DOHH2 (cell line): ENCODE data around the gene GPHN.

Source experiments
- H3F3A ChIP-seq: fragments of 200-600 bp; sonication (generic), shearing (Covaris generic); 2 replicates; pipeline ENCODE4 v1.6.0; 2016; ENCODE audit warnings: antibody characterized with exemption, mild to moderate bottlenecking; ENCODE audit not compliant: control insufficient read depth, insufficient read depth
- H3K27ac ChIP-seq: fragments of 200-600 bp; sonication (generic); 2 replicates; pipeline ENCODE4 v1.5.1; 2014; ENCODE audit warnings: low read depth, mild to moderate bottlenecking, low read length, moderate library complexity
- H3K27me3 ChIP-seq: fragments of 200-600 bp; sonication (generic); 2 replicates; pipeline ENCODE4 v1.6.1; 2014; ENCODE audit warnings: mild to moderate bottlenecking, low read length, mixed read lengths; ENCODE audit not compliant: control insufficient read depth
- H3K36me3 ChIP-seq: fragments of 200-600 bp; sonication (generic); 2 replicates; pipeline ENCODE4 v1.6.1; 2014; ENCODE audit warnings: mild to moderate bottlenecking, low read length, moderate library complexity, mixed read lengths; ENCODE audit not compliant: control insufficient read depth
- H3K4me1 ChIP-seq: fragments of 200-600 bp; sonication (generic); 2 replicates; pipeline ENCODE4 v1.6.1; 2014; ENCODE audit warnings: mild to moderate bottlenecking, low read length, mixed read lengths; ENCODE audit not compliant: control insufficient read depth
- H3K4me2 ChIP-seq: fragments of 200-600 bp; sonication (generic); 2 replicates; pipeline ENCODE4 v1.6.0; 2014; ENCODE audit warnings: mild to moderate bottlenecking, low read length, moderate library complexity
- H3K4me3 ChIP-seq: fragments of 200-600 bp; sonication (generic); 2 replicates; pipeline ENCODE4 v1.5.1; 2014; ENCODE audit warnings: mild to moderate bottlenecking, low read length, mixed read lengths
- H3K79me2 ChIP-seq: fragments of 200-600 bp; sonication (generic); 2 replicates; pipeline ENCODE4 v1.6.1; 2014; ENCODE audit warnings: mild to moderate bottlenecking, low read length, mixed read lengths; ENCODE audit not compliant: control insufficient read depth
- H3K9me2 ChIP-seq: fragments of 200-600 bp; sonication (generic); replicated peaks from 2 replicates; pipeline ENCODE4 v1.6.1; 2014; ENCODE audit warnings: mild to moderate bottlenecking, low read length, mixed read lengths; ENCODE audit not compliant: control insufficient read depth
- H3K9me3 ChIP-seq: fragments of 200-600 bp; sonication (generic); 2 replicates; pipeline ENCODE4 v1.6.1; 2014; ENCODE audit warnings: antibody characterized with exemption, low read length, mixed read lengths; ENCODE audit not compliant: control insufficient read depth, insufficient read depth
- H4K20me1 ChIP-seq: fragments of 200-600 bp; sonication (generic); 2 replicates; pipeline ENCODE4 v1.6.0; 2014; ENCODE audit warnings: low read depth, mild to moderate bottlenecking, antibody characterized with exemption, low read length, moderate library complexity; ENCODE audit not compliant: control insufficient read depth, insufficient read depth
- CTCF ChIP-seq: fragments of 200-600 bp; sonication (generic); IDR thresholded peaks from one replicate; pipeline ENCODE4 v1.5.1; 2014; ENCODE audit warnings: antibody characterized with exemption, mild to moderate bottlenecking, low read depth, low read length; ENCODE audit not compliant: poor library complexity, severe bottlenecking
- EZH2phosphoT487 ChIP-seq: fragments of 200-600 bp; sonication (generic); IDR thresholded peaks from 2 replicates; pipeline ENCODE4 v1.6.1; 2017; ENCODE audit warnings: borderline replicate concordance, mild to moderate bottlenecking, antibody characterized with exemption, low read length, moderate library complexity, mixed read lengths

GPHN gene

GRCh38 chr14:67192366-67192765, 684.4 kb downstream of the GPHN start:
- H4K20me1 ChIP-seq = no peaks in the 10 kb centered on the region
- 0 out of 2 replicates have a peak, but pooled peaks cover 4% of the 10 kb centered on the region for H3K4me1 ChIP-seq
- no peak overlapping the region for H3K27ac ChIP-seq
- no peaks in the 10 kb centered on the region for H3K9me3 ChIP-seq
- no peak overlapping the region for H3K4me3 ChIP-seq
- H3K79me2 ChIP-seq = no peaks in the 10 kb centered on the region
- no peak overlapping the region for H3K4me2 ChIP-seq
- H3K9me2 ChIP-seq = no peaks in the 10 kb centered on the region
- H3K36me3 ChIP-seq = no peaks in the 10 kb centered on the region
- H3K27me3 ChIP-seq = no peaks in the 10 kb centered on the region
- TF ChIP-seq CTCF (no peak), EZH2phosphoT487 (no peak)
- H3F3A ChIP-seq = no peaks in the 10 kb centered on the region

GRCh38 chr14:67195279-67195678, 687.3 kb downstream of the GPHN start:
- H3K79me2 ChIP-seq = no peaks in the 10 kb centered on the region
- H3K9me2 ChIP-seq = no peaks in the 10 kb centered on the region
- H3K4me3 ChIP-seq = no peak overlapping the region
- H3K4me2 ChIP-seq = no peak overlapping the region
- H3K9me3 ChIP-seq = no peaks in the 10 kb centered on the region
- H3K36me3 ChIP-seq = no peaks in the 10 kb centered on the region
- no peaks in the 10 kb centered on the region for H3K27me3 ChIP-seq
- H3K4me1 ChIP-seq = no peaks in the 10 kb centered on the region
- H4K20me1 ChIP-seq = no peaks in the 10 kb centered on the region
- TF ChIP-seq EZH2phosphoT487 (no peak), CTCF (no peak)
- H3K27ac ChIP-seq = no peak overlapping the region
- no peaks in the 10 kb centered on the region for H3F3A ChIP-seq

- H3K36me3 ChIP-seq = no peaks in the 10 kb centered on the region
These were observed 691.1 kb downstream of the GPHN start for GRCh38 chr14:67199016-67199415.

More at GRCh38 chr14:67199016-67199415, 691.1 kb downstream of the GPHN start:
- H3K27ac ChIP-seq = no peak overlapping the region
- H3K79me2 ChIP-seq = no peaks in the 10 kb centered on the region
- H3K27me3 ChIP-seq = no peaks in the 10 kb centered on the region
- TF ChIP-seq EZH2phosphoT487 (no peak), CTCF (no peak)
- no peaks in the 10 kb centered on the region for H3K4me1 ChIP-seq
- H3F3A ChIP-seq = no peaks in the 10 kb centered on the region
- H4K20me1 ChIP-seq = no peaks in the 10 kb centered on the region
- no peaks in the 10 kb centered on the region for H3K9me3 ChIP-seq
- H3K9me2 ChIP-seq = no peaks in the 10 kb centered on the region
- no peak overlapping the region for H3K4me2 ChIP-seq
- H3K4me3 ChIP-seq = no peak overlapping the region
